ENCODE data around the gene SLAMF1. TPM values are rescaled to one million over a fixed set of nuclear protein-coding genes. Genes with fewer than 3 reads are reported as not detected.
"Not testable (repeated sequence)": the region's sequence is repeated elsewhere in the genome, so short reads cannot be mapped to it uniquely, and the experiment has no call there.

SLAMF1 gene
- total RNA-seq, 1 experiment from 2014 or later = not detected

DNA sequence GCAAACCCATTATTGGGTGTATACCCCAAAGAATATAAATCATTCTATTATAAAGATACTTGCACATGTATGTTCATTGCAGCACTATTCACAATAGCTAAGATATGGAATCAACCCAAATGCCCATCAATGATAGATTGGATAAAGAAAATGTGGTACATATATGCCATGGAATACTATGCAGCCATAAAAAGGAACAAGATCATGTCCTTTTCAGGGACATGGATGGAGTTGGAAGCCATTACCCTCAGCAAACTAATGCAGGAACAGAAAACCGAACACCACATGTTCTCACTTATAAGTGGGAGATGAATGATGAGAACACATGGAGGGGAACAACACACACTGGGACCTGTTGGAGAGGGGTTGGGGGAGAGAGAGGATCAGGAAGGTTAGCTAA is 83.6 kb downstream of the SLAMF1 start:
- not testable (repeated sequence) for DNase-seq (ENCODE audit: low read depth)

DNA sequence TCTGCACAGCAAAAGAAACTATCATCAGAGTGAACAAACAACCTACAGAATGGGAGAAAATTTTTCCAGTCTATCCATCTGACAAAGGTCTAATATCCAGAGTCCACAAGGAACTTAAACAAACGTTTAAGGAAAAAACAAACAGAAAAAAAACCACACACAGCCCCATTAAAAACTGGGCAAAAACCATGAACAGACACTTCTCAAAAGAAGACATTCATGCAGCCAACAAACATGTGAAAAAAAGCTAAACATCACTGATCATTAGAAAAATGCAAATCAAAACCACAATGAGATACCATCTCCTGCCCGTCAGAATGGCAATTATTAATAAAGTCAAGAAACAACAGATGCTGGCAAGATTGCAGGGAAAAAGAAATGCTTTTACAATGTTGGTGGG is 84.1 kb downstream of the SLAMF1 start:
- DNase-seq (ENCODE audit: low read depth) = not testable (repeated sequence)

GRCh38 chr1:160560806-160561205 is 86.0 kb downstream of the SLAMF1 start:
- no peak for DNase-seq (ENCODE audit: low read depth)

- no peak for DNase-seq (ENCODE audit: low read depth)
Observed at GRCh38 chr1:160560045-160560705, 86.7 kb downstream of the SLAMF1 start.

GRCh38 chr1:160559437-160559836 is 87.4 kb downstream of the SLAMF1 start:
- DNase-seq (ENCODE audit: low read depth) = not testable (repeated sequence)

GRCh38 chr1:160558660-160559380 is 88.0 kb downstream of the SLAMF1 start:
- no peak for DNase-seq (ENCODE audit: low read depth)

Other genes starting within 250 kb of the SLAMF1 start
- gene VANGL2, start 246.5 kb downstream of the SLAMF1 start, total RNA-seq (2014; rRNA removed) = under 0.01 TPM in 1 of 2 replicates, not detected in the other
- gene SLAMF6, start 123.8 kb downstream of the SLAMF1 start, total RNA-seq (2014; rRNA removed) = not detected in 2 replicates
- not detected in 2 replicates for gene CD84, start 67.5 kb downstream of the SLAMF1 start, total RNA-seq (2014; rRNA removed)
- not detected in 2 replicates for gene CD48, start 64.8 kb upstream of the SLAMF1 start, total RNA-seq (2014; rRNA removed)
- gene SLAMF7, start 92.2 kb upstream of the SLAMF1 start, total RNA-seq (2014; rRNA removed) = not detected in 2 replicates
- not detected in 2 replicates for gene LY9, start 149.1 kb upstream of the SLAMF1 start, total RNA-seq (2014; rRNA removed)
- gene CD244, start 215.8 kb upstream of the SLAMF1 start, total RNA-seq (2014; rRNA removed) = not detected in 2 replicates
- not detected in 2 replicates for gene ITLN1, start 238.1 kb upstream of the SLAMF1 start, total RNA-seq (2014; rRNA removed)

All from LHCN-M2 (cell line).